IMR-90 (cell line): ENCODE measurements around the gene TAS2R30. TPM values are rescaled to one million over a fixed set of nuclear protein-coding genes. Genes with fewer than 3 reads are reported as not detected.

ENCODE experiments used
- ATAC-seq: fragments of 200-7000 bp; cut with Tn5 transposase; 2 replicates; pipeline ENCODE4 v1.9.1; 2020; ENCODE audit warnings: low read depth, mild to moderate bottlenecking, moderate library complexity
- BruUV-seq: library from RNA; stranded (reverse); fragments of 400-500 nt; replicated peaks from 2 replicates; lab custom pipeline; 2021; lab: Mats Ljungman, UMichigan
- CTCF ChIA-PET: fragments of 300-600 bp; formaldehyde crosslinking; extraction: SDS; loops from one replicate; lab custom pipeline; 2021; ENCODE audit warnings: antibody characterized with exemption; lab: Yijun Ruan, JAX
- POLR2A ChIA-PET: fragments of 300-600 bp; sonication (Branson Sonifier 250); formaldehyde crosslinking; loops from one replicate; lab custom pipeline; 2022; ENCODE audit warnings: antibody characterized with exemption; ENCODE audit not compliant: unreplicated experiment; lab: Charles Lee
- DNase-seq: peaks from one replicate; pipeline ENCODE4 v3.0.0; 2013
- H2AFZ ChIP-seq: replicated peaks from 2 replicates; pipeline ENCODE3; 2013; ENCODE audit warnings: low read length, mild to moderate bottlenecking; ENCODE audit not compliant: poor library complexity
- H2AK5ac ChIP-seq: 2 replicates; pipeline ENCODE4 v1.6.1; 2013; ENCODE audit warnings: low read depth, low read length, inconsistent platforms
- H2AK9ac ChIP-seq: replicated peaks from 2 replicates; pipeline ENCODE3; 2013; ENCODE audit warnings: mild to moderate bottlenecking, low read depth, low read length, moderate library complexity; ENCODE audit not compliant: poor library complexity
- H2BK120ac ChIP-seq: 2 replicates; pipeline ENCODE4 v1.6.1; 2013; ENCODE audit warnings: low read depth, low read length, inconsistent platforms
- H2BK15ac ChIP-seq: 3 replicates; pipeline ENCODE4 v1.6.1; 2013; ENCODE audit warnings: low read depth, low read length, inconsistent platforms
- H2BK20ac ChIP-seq: 2 replicates; pipeline ENCODE4 v1.6.1; 2013; ENCODE audit warnings: low read depth, mild to moderate bottlenecking, inconsistent platforms, low read length, moderate library complexity
- H2BK5ac ChIP-seq: 2 replicates; pipeline ENCODE4 v1.6.1; 2013; ENCODE audit warnings: mild to moderate bottlenecking, low read depth, low read length, inconsistent platforms; ENCODE audit not compliant: poor library complexity, severe bottlenecking
- H3K14ac ChIP-seq: replicated peaks from 2 replicates; pipeline ENCODE4 v1.6.1; 2013; ENCODE audit warnings: low read depth, low read length, inconsistent platforms
- H3K18ac ChIP-seq: 2 replicates; pipeline ENCODE4 v1.6.1; 2013; ENCODE audit warnings: low read depth, low read length, control low read depth
- H3K23ac ChIP-seq: 2 replicates; pipeline ENCODE4 v1.6.1; 2013; ENCODE audit warnings: low read depth, low read length, inconsistent platforms
- H3K27ac ChIP-seq: 2 replicates; pipeline ENCODE4 v1.5.1; 2013; ENCODE audit warnings: mild to moderate bottlenecking, control low read depth, low read length; ENCODE audit not compliant: insufficient read depth
- H3K27me3 ChIP-seq: 2 replicates; pipeline ENCODE4 v1.6.1; 2013; ENCODE audit warnings: low read length; ENCODE audit not compliant: control insufficient read depth, insufficient read depth
- H3K36me3 ChIP-seq: 2 replicates; pipeline ENCODE4 v1.6.1; 2013; ENCODE audit warnings: low read length, mixed read lengths; ENCODE audit not compliant: control insufficient read depth, insufficient read depth
- H3K4ac ChIP-seq: 2 replicates; pipeline ENCODE4 v1.6.1; 2013; ENCODE audit warnings: low read depth, low read length, inconsistent platforms
- H3K4me1 ChIP-seq: 2 replicates; pipeline ENCODE4 v1.6.1; 2013; ENCODE audit warnings: low read length, mixed read lengths; ENCODE audit not compliant: control insufficient read depth, insufficient read depth
- H3K4me2 ChIP-seq: 2 replicates; pipeline ENCODE4 v1.6.1; 2013; ENCODE audit warnings: low read depth, mild to moderate bottlenecking, control low read depth, low read length, moderate library complexity
- H3K4me3 ChIP-seq: 2 replicates; pipeline ENCODE4 v1.5.1; 2013; ENCODE audit warnings: low read depth, mild to moderate bottlenecking, control low read depth, low read length, moderate library complexity; ENCODE audit not compliant: insufficient read depth
- H3K56ac ChIP-seq: 2 replicates; pipeline ENCODE4 v1.6.1; 2013; ENCODE audit warnings: low read length, inconsistent platforms; ENCODE audit not compliant: insufficient read depth; ENCODE audit errors: extremely low read depth
- H3K79me1 ChIP-seq, 2 experiments: 2 replicates each; pipeline ENCODE4 v1.6.1; 2013; ENCODE audit warnings: low read length in 2 of 2, inconsistent platforms in 1 of 2, low read depth in 1 of 2
- H3K9ac ChIP-seq: 2 replicates; pipeline ENCODE4 v1.6.1; 2013; ENCODE audit warnings: low read depth, low read length, control low read depth
- H3K9me1 ChIP-seq: 2 replicates; pipeline ENCODE4 v1.6.1; 2013; ENCODE audit warnings: low read length, inconsistent platforms; ENCODE audit not compliant: insufficient read depth
- H3K9me3 ChIP-seq: 2 replicates; pipeline ENCODE4 v1.6.1; 2013; ENCODE audit warnings: low read length; ENCODE audit not compliant: control insufficient read depth, insufficient read depth
- H4K20me1 ChIP-seq: 2 replicates; pipeline ENCODE4 v1.6.1; 2013; ENCODE audit warnings: low read length, inconsistent platforms; ENCODE audit not compliant: insufficient read depth
- H4K5ac ChIP-seq: 2 replicates; pipeline ENCODE4 v1.6.1; 2013; ENCODE audit warnings: mild to moderate bottlenecking, low read depth, low read length, control low read depth
- H4K8ac ChIP-seq, 2 experiments: 2 replicates each; pipeline ENCODE4 v1.6.1; 2013; ENCODE audit warnings: low read depth in 2 of 2, low read length in 2 of 2, control low read depth in 1 of 2, inconsistent platforms in 1 of 2
- H4K91ac ChIP-seq: 2 replicates; pipeline ENCODE4 v1.6.1; 2013; ENCODE audit warnings: low read depth, low read length, inconsistent platforms; ENCODE audit not compliant: insufficient read depth
- FOS ChIP-seq: fragments of 150-350 bp; IDR thresholded peaks from 2 replicates; pipeline ENCODE4 v1.6.1; 2016; ENCODE audit warnings: low read depth, low read length
- NFE2L2 ChIP-seq: fragments of 150-350 bp; IDR thresholded peaks from 2 replicates; pipeline ENCODE4 v1.6.1; 2016; ENCODE audit warnings: low read depth, mild to moderate bottlenecking, low read length
- RFX5 ChIP-seq: IDR thresholded peaks from 2 replicates; pipeline ENCODE4 v1.8.0; 2012; ENCODE audit warnings: low read depth, mild to moderate bottlenecking, low read length, moderate library complexity
- SMC3 ChIP-seq: fragments of 150-350 bp; IDR thresholded peaks from 2 replicates; pipeline ENCODE4 v1.6.1; 2016; ENCODE audit warnings: low read depth, mild to moderate bottlenecking, antibody characterized with exemption, low read length, moderate library complexity
- WGBS, 2 experiments: methylation state at CpG; one replicate each; pipeline versions ENCODE4 v1.1.5 to v1.1.7; 2013; ENCODE audit warnings: missing lambda C conversion rate in 2 of 2; ENCODE audit not compliant: insufficient read length in 1 of 2; ENCODE audit errors: extremely low coverage in 2 of 2; 5-methylcytosine and 5-hydroxymethylcytosine counted together
- dilution Hi-C: fragments of 300-500 bp; cut with HindIII; formaldehyde crosslinking; loops from one replicate; pipeline ENCODE4 v1.14.3; 2018; ENCODE audit warnings: low sequenced_read_pairs; ENCODE audit not compliant: unreplicated experiment
- in situ Hi-C: fragments of 300-500 bp; cut with MboI; formaldehyde crosslinking; loops from 3 replicates; pipeline ENCODE4 v1.14.3; 2019; ENCODE audit warnings: low sequenced_read_pairs, inconsistent platforms, mixed read lengths
- intact Hi-C: fragments of 100-400 bp; cut with micrococcal nuclease; formaldehyde crosslinking; loops from 2 replicates; pipeline ENCODE4 v1.10.0; 2022
- polyA plus RNA-seq, 3 experiments: library from polyadenylated mRNA; depleted of rRNA; stranded (reverse); fragments of >200 nt; gene quantifications; 2 replicates each; pipeline ENCODE4 v1.2.3, GENCODE V29; 2012; ENCODE audit warnings: low replicate concordance in 1 of 3
- total RNA-seq: library from RNA; depleted of rRNA; stranded (reverse); fragments of >200 nt; gene quantifications from 2 replicates; pipeline ENCODE4 v1.2.3, GENCODE V29; 2012
- TF ChIP-seq, protein P1 (sequence below): conservative IDR thresholded peaks from 2 replicates; pipeline ENCODE4 v1.5.1; 2012; ENCODE audit warnings: mild to moderate bottlenecking, low read depth, low read length, improper control_type of control experiment

The TAS2R30 gene
- total and polyA plus RNA-seq, 2 of the 4 experiments (the other 2 are of a cell fraction), result 0.03 to 5.0 TPM

DNA sequence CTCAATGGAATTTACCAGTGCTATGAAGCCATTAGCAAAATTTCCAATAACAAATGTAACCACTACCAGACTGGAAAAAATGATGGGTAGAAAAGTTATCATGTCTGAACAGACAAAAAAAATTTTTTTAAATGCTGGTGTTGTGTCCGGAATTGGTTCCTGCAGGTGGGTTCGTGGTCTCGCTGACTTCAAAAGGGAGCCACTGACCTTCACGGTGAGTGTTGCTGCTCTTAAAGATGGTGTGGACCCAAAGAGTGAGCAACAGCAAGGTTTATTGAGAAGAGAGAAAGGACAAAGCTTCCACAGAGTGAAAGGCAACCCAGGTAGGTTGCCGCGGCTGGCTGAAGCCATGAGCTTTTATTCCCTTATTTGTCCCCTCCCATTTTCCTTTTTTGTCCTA is 42.3 kb downstream of the TAS2R30 start, which contains the start of gene TAS2R43:
Gene TAS2R43 (minus strand): TSS at position 186 of the 400 bp plus-strand sequence. CDS start 84 bp downstream, at position 102.
- Histone ChIP-seq H2AK5ac (no peak within 1 kb of the TSS), H3K9ac (no peak within 1 kb of the TSS), H3K27me3 (no peaks in the 10 kb centered on the region), H3K56ac (no peak within 1 kb of the TSS), H3K4me3 (no peak within 1 kb of the TSS), H2BK20ac (no peak within 1 kb of the TSS), H3K4ac (no peak within 1 kb of the TSS), H3K14ac (no peak within 1 kb of the TSS), H2AFZ (no peak within 1 kb of the TSS), H2BK15ac (no peak within 1 kb of the TSS), H3K36me3 (no peaks in the 10 kb centered on the region), H4K20me1 (no peaks in the 10 kb centered on the region), H4K91ac (no peak within 1 kb of the TSS), H3K9me3 (no peaks in the 10 kb centered on the region), H3K9me1 (no peaks in the 10 kb centered on the region), H3K27ac (no peak within 1 kb of the TSS), H3K23ac (no peak within 1 kb of the TSS), H3K4me1 (no peaks in the 10 kb centered on the region), H3K4me2 (no peak within 1 kb of the TSS), H3K79me1 (0 out of 4 replicates have a peak, but pooled peaks cover 0 to 3% of the 10 kb centered on the region in 2 experiments), H4K5ac (no peak within 1 kb of the TSS), H2AK9ac (no peak within 1 kb of the TSS), H4K8ac (no peak within 1 kb of the TSS), H2BK5ac (no peak within 1 kb of the TSS), H3K18ac (no peak within 1 kb of the TSS), H2BK120ac (no peak within 1 kb of the TSS)
- TF ChIP-seq FOS (no peak), RFX5 (no peak), NFE2L2 (no peak), SMC3 (no peak)
- TF ChIP-seq, protein P1, sequence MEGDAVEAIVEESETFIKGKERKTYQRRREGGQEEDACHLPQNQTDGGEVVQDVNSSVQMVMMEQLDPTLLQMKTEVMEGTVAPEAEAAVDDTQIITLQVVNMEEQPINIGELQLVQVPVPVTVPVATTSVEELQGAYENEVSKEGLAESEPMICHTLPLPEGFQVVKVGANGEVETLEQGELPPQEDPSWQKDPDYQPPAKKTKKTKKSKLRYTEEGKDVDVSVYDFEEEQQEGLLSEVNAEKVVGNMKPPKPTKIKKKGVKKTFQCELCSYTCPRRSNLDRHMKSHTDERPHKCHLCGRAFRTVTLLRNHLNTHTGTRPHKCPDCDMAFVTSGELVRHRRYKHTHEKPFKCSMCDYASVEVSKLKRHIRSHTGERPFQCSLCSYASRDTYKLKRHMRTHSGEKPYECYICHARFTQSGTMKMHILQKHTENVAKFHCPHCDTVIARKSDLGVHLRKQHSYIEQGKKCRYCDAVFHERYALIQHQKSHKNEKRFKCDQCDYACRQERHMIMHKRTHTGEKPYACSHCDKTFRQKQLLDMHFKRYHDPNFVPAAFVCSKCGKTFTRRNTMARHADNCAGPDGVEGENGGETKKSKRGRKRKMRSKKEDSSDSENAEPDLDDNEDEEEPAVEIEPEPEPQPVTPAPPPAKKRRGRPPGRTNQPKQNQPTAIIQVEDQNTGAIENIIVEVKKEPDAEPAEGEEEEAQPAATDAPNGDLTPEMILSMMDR, result no peak
- ChIA-PET POLR2A (no interaction called here), CTCF (no interaction called here)
- intact Hi-C loops (no loop called here), dilution Hi-C loops (no loop called here), in situ Hi-C loops (no loop called here)
- ATAC-seq (no peak), DNase-seq (no peak)
- no CpG with 5 or more reads among the region's 6 CpGs for WGBS, 2 experiments
- BruUV-seq, result no TSS peak
